ENCODE results near the gene CDH13. TPM values are rescaled to one million over a fixed set of nuclear protein-coding genes. Genes with fewer than 3 reads are reported as not detected.

Gene CDH13
- total and polyA plus RNA-seq, 9 of the 15 experiments (the other 6 are each of a cell fraction or from before 2014, with no cell fraction given): 0.03 TPM; not detected in 8

DNA sequence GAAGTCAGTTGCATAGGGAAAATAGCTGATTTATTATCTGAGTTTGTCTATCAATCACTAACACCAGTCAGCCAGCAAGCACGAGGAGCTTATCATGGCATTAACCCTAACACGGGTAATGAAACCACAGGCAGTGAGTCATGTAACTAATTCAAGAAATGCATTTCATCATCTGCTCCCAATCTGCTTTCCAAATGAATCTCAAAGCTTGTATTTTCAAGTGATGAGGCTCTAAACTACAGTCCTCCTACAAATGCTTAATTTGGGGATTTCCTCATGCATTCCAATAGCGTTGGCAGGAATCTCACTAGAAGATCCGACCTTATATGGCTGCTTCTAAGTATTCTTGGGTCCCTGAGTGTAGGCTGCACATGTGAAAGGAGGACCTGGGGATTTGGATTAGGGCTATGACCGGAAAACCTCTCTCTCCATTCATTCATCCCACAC lies 1062.6 kb downstream of the CDH13 start (continued):
- TF ChIP-seq, protein P1, sequence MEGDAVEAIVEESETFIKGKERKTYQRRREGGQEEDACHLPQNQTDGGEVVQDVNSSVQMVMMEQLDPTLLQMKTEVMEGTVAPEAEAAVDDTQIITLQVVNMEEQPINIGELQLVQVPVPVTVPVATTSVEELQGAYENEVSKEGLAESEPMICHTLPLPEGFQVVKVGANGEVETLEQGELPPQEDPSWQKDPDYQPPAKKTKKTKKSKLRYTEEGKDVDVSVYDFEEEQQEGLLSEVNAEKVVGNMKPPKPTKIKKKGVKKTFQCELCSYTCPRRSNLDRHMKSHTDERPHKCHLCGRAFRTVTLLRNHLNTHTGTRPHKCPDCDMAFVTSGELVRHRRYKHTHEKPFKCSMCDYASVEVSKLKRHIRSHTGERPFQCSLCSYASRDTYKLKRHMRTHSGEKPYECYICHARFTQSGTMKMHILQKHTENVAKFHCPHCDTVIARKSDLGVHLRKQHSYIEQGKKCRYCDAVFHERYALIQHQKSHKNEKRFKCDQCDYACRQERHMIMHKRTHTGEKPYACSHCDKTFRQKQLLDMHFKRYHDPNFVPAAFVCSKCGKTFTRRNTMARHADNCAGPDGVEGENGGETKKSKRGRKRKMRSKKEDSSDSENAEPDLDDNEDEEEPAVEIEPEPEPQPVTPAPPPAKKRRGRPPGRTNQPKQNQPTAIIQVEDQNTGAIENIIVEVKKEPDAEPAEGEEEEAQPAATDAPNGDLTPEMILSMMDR (IDR thresholded peaks at IDR 0.05 in 2 of 3, conservative IDR thresholded peaks at IDR 0.05 in 1 of 3; ENCODE audit: insufficient read depth in 2 of 3, low read depth in 1 of 3, low read length in 3 of 3): no peak

DNA sequence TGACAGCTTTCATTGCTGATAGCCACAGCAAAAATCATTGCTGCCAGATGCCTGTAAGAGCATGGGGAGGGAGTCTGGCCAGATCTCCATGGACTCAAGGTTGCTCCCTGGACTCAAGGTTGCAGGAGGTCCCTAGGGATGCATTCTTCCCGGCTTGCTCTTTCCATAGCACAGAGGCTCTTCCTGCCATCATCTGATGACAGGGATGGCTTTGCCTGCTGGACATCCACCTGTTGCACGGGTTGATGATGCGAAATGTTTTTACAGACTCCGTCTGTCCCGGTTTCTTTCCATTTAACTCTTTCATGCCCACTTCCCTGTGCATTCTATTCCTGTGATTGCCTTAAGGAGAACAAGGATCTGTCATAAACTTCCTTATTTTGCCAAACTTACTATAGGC lies 1065.5 kb downstream of the CDH13 start:
- FAIRE-seq (no peak), DNase-seq (ENCODE audit: extremely low read depth in 1 of 4, low spot score in 3 of 4) (no peak), ATAC-seq (no peak)
- Histone ChIP-seq H3K36me3 (ENCODE audit: control insufficient read depth, insufficient read depth, low read length) (no peaks in the 10 kb centered on the region), H3K4me2 (ENCODE audit: insufficient read depth, low read length) (no peak overlapping the region), H3K27ac (ENCODE audit: extremely low read depth, low read depth, low read length) (no peak overlapping the region), H3K4me1 (replicated peaks in 1 of 2; ENCODE audit: control insufficient read depth in 2 of 2, insufficient read depth in 2 of 2, low read length in 2 of 2) (no peaks in the 10 kb centered on the region), H4K20me1 (replicated peaks; ENCODE audit: control insufficient read depth, insufficient read depth, low read length) (no peaks in the 10 kb centered on the region), H3K79me2 (ENCODE audit: control insufficient read depth, insufficient read depth, low read length) (no peaks in the 10 kb centered on the region), H3K9me3 (replicated peaks; ENCODE audit: control insufficient read depth, insufficient read depth, low read depth, low read length) (no peaks in the 10 kb centered on the region), H3K27me3 (ENCODE audit: control insufficient read depth in 2 of 2, insufficient read depth in 2 of 2, low read length in 2 of 2) (peaks cover 2 to 10% of the 10 kb centered on the region in 2 experiments; a peak in 3 of 5 replicates), H3K4me3 (no peak overlapping the region), H3K9me1 (ENCODE audit: control insufficient read depth, insufficient read depth, low read length) (no peaks in the 10 kb centered on the region), H2AFZ (ENCODE audit: low read depth, low read length) (no peak overlapping the region), H3K9ac (ENCODE audit: insufficient read depth in 1 of 2, low read depth in 2 of 2, low read length in 2 of 2) (no peak overlapping the region)
- no TSS peak for BruUV-seq (replicated peaks)
- intact Hi-C loops (cut with micrococcal nuclease): no loop called here
- ChIA-PET POLR2A (no interaction called here), CTCF (ENCODE audit: low intra/inter-chr PET ratio) (no interaction called here)
- in situ Hi-C loops (cut with MboI): no loop called here
- TF ChIP-seq ZNF212 (CRISPR knock-in tag; IDR thresholded peaks at IDR 0.05) (no peak), HOXB6 (CRISPR knock-in tag; IDR thresholded peaks at IDR 0.05; ENCODE audit: borderline replicate concordance) (no peak), SPI1 (IDR thresholded peaks at IDR 0.05; ENCODE audit: borderline replicate concordance, low read depth, low read length) (no peak), ZEB2 (IDR thresholded peaks at IDR 0.05) (no peak), FUS (optimal IDR thresholded peaks at IDR 0.05; ENCODE audit: low read depth, low read length) (no peak), FOXK1 (CRISPR knock-in tag; IDR thresholded peaks at IDR 0.05; ENCODE audit: borderline replicate concordance) (no peak), NCOA6 (IDR thresholded peaks at IDR 0.05) (no peak), ZBTB1 (CRISPR knock-in tag; IDR thresholded peaks at IDR 0.05; ENCODE audit: borderline replicate concordance, low read depth) (no peak), ESRRA (IDR thresholded peaks at IDR 0.05; ENCODE audit: borderline replicate concordance, low read depth) (no peak)
- TF ChIP-seq, protein P2, sequence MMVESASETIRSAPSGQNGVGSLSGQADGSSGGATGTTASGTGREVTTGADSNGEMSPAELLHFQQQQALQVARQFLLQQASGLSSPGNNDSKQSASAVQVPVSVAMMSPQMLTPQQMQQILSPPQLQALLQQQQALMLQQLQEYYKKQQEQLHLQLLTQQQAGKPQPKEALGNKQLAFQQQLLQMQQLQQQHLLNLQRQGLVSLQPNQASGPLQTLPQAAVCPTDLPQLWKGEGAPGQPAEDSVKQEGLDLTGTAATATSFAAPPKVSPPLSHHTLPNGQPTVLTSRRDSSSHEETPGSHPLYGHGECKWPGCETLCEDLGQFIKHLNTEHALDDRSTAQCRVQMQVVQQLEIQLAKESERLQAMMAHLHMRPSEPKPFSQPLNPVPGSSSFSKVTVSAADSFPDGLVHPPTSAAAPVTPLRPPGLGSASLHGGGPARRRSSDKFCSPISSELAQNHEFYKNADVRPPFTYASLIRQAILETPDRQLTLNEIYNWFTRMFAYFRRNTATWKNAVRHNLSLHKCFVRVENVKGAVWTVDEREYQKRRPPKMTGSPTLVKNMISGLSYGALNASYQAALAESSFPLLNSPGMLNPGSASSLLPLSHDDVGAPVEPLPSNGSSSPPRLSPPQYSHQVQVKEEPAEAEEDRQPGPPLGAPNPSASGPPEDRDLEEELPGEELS (CRISPR knock-in tag; IDR thresholded peaks at IDR 0.05; ENCODE audit: borderline replicate concordance): no peak
- 2% methylated on average over 5 of the region's 5 CpGs for WGBS (ENCODE audit: insufficient coverage, low coverage, missing lambda C conversion rate)

Measured in K562 (cell line).